Liver (tissue), 9 donors: ENCODE results near the gene VIPR2. TPM values are rescaled to one million over a fixed set of nuclear protein-coding genes. Genes with fewer than 3 reads are reported as not detected.

ENCODE experiments used
- DNase-seq: peaks from one replicate; pipeline ENCODE4 v3.0.0-alpha.2; 2017; ENCODE audit warnings: low spot score
- H3K27ac ChIP-seq, 2 donors: one replicate each; pipeline ENCODE4 v1.7.0; 2013; ENCODE audit warnings: inconsistent platforms in 2 of 2, low read length in 2 of 2, control low read depth in 1 of 2, low read depth in 1 of 2, mild to moderate bottlenecking in 1 of 2
- H3K27me3 ChIP-seq, 4 donors: one replicate each; pipeline versions ENCODE4 v1.6.1 to v1.7.0; 2013; ENCODE audit warnings: low read length in 3 of 4, inconsistent platforms in 1 of 4, mild to moderate bottlenecking in 1 of 4, moderate library complexity in 1 of 4; ENCODE audit not compliant: control insufficient read depth in 4 of 4, insufficient read depth in 4 of 4
- H3K36me3 ChIP-seq, 4 donors: one replicate each; pipeline versions ENCODE4 v1.6.1 to v1.7.0; 2013; ENCODE audit warnings: low read length in 3 of 4, mild to moderate bottlenecking in 3 of 4, low read depth in 1 of 4, moderate library complexity in 1 of 4; ENCODE audit not compliant: control insufficient read depth in 4 of 4, insufficient read depth in 3 of 4
- H3K4me1 ChIP-seq, 4 donors: one replicate each; pipeline versions ENCODE4 v1.6.1 to v1.7.0; 2013; ENCODE audit warnings: low read length in 3 of 4, mild to moderate bottlenecking in 3 of 4, moderate library complexity in 1 of 4; ENCODE audit not compliant: control insufficient read depth in 4 of 4, insufficient read depth in 4 of 4
- H3K4me3 ChIP-seq, 3 donors: one replicate each; pipeline versions ENCODE4 v1.6.1 to v1.7.0; 2013; ENCODE audit warnings: low read length in 3 of 3, control low read depth in 1 of 3, low read depth in 1 of 3, mild to moderate bottlenecking in 1 of 3
- H3K9ac ChIP-seq, 2 donors: one replicate each; pipeline ENCODE4 v1.7.0; 2013; ENCODE audit warnings: low read length in 2 of 2, mild to moderate bottlenecking in 2 of 2, moderate library complexity in 2 of 2, control low read depth in 1 of 2, low read depth in 1 of 2
- H3K9me3 ChIP-seq, 4 donors: one replicate each; pipeline versions ENCODE4 v1.6.1 to v1.7.0; 2013; ENCODE audit warnings: low read length in 3 of 4; ENCODE audit not compliant: control insufficient read depth in 4 of 4
- EGR1 ChIP-seq, 2 donors: IDR thresholded peaks; 2 replicates each; pipeline ENCODE4 v1.6.1; 2016 to 2018; ENCODE audit warnings: antibody characterized with exemption in 2 of 2, low read depth in 2 of 2
- FOXA1 ChIP-seq: IDR thresholded peaks from 2 replicates; pipeline ENCODE4 v1.6.1; 2016; ENCODE audit warnings: antibody characterized with exemption
- FOXA2 ChIP-seq: IDR thresholded peaks from 2 replicates; pipeline ENCODE4 v1.6.1; 2016; ENCODE audit warnings: antibody characterized with exemption
- GABPA ChIP-seq, 2 donors: IDR thresholded peaks in 1 of 2; conservative IDR thresholded peaks in 1 of 2; 2 replicates each; pipeline ENCODE4 v1.6.1; 2016; ENCODE audit warnings: antibody characterized with exemption in 2 of 2, mild to moderate bottlenecking in 1 of 2, moderate library complexity in 1 of 2
- HNF4A ChIP-seq, 2 donors: conservative IDR thresholded peaks; 2 replicates each; pipeline ENCODE4 v1.6.1; 2016; ENCODE audit warnings: antibody characterized with exemption in 2 of 2, mild to moderate bottlenecking in 2 of 2
- HNF4G ChIP-seq: IDR thresholded peaks from 2 replicates; pipeline ENCODE4 v1.6.1; 2016; ENCODE audit warnings: antibody characterized with exemption
- JUND ChIP-seq, 2 donors: IDR thresholded peaks; 2 replicates each; pipeline ENCODE4 v1.6.1; 2016; ENCODE audit warnings: antibody characterized with exemption in 2 of 2
- NR2F2 ChIP-seq: IDR thresholded peaks from 2 replicates; pipeline ENCODE4 v1.6.1; 2016; ENCODE audit warnings: antibody characterized with exemption
- RAD21 ChIP-seq, 2 donors: IDR thresholded peaks; 2 replicates each; pipeline ENCODE4 v1.6.1; 2016; ENCODE audit warnings: antibody characterized with exemption in 2 of 2, mild to moderate bottlenecking in 2 of 2
- RXRA ChIP-seq, 2 donors: IDR thresholded peaks; 2 replicates each; pipeline ENCODE4 v1.6.1; 2017 to 2018; ENCODE audit warnings: antibody characterized with exemption in 2 of 2, mild to moderate bottlenecking in 1 of 2
- SP1 ChIP-seq: IDR thresholded peaks from 2 replicates; pipeline ENCODE4 v1.6.1; 2018; ENCODE audit warnings: antibody characterized with exemption, mild to moderate bottlenecking
- TAF1 ChIP-seq: conservative IDR thresholded peaks from 2 replicates; pipeline ENCODE4 v1.6.1; 2016; ENCODE audit warnings: antibody characterized with exemption, mild to moderate bottlenecking
- YY1 ChIP-seq: IDR thresholded peaks from 2 replicates; pipeline ENCODE4 v1.6.1; 2016; ENCODE audit warnings: antibody characterized with exemption, mild to moderate bottlenecking
- WGBS: extraction: QIAGEN DNeasy Blood & Tissue Kit; methylation state at CpG from one replicate; pipeline ENCODE4 v1.1.7; 2013; 5-methylcytosine and 5-hydroxymethylcytosine counted together
- polyA plus RNA-seq, 2 donors: library from polyadenylated mRNA; stranded (reverse) in 1 of 2; unstranded in 1 of 2; fragments of 200-250 nt in 1 of 2; fragments of >200 nt in 1 of 2; fragmentation: Nextera tagmentation in 1 of 2; extraction: Ambion mirVana in 1 of 2; gene quantifications; one replicate each; pipeline versions ENCODE4 v1.2.1 to v1.2.3, GENCODE V29; 2013 to 2015
- total RNA-seq, 2 donors: library from RNA; depleted of rRNA; stranded (reverse); fragments of >200 nt; gene quantifications; one replicate each; pipeline ENCODE4 v1.2.3, GENCODE V29; 2014
- TF ChIP-seq, protein P1 (sequence below): fragments of 150-350 bp; IDR thresholded peaks from 2 replicates; pipeline ENCODE4 v1.5.1; 2017; ENCODE audit warnings: improper control_type of control experiment, low read depth, low read length; ENCODE audit not compliant: missing input control
- TF ChIP-seq, protein P2 (sequence below): IDR thresholded peaks from 2 replicates; pipeline ENCODE4 v1.6.1; 2016; ENCODE audit warnings: antibody characterized with exemption
- TF ChIP-seq, protein P3 (sequence below): IDR thresholded peaks from 2 replicates; pipeline ENCODE4 v1.6.1; 2016; ENCODE audit warnings: antibody characterized with exemption
- TF ChIP-seq, protein P4 (sequence below): IDR thresholded peaks from 2 replicates; pipeline ENCODE4 v1.6.1; 2016; ENCODE audit warnings: antibody characterized with exemption, mild to moderate bottlenecking
- TF ChIP-seq, protein P5 (sequence below): IDR thresholded peaks from 2 replicates; pipeline ENCODE4 v1.6.1; 2016; ENCODE audit warnings: antibody characterized with exemption
- donor health status: healthy.
- donor health status: healthy.
- donor health status: healthy.
- donor health status: healthy.
- donor health status: healthy.

VIPR2 gene
- total and polyA plus RNA-seq, 4 donors = 0.05 to 0.17 (median 0.10) TPM; not detected in 1

DNA sequence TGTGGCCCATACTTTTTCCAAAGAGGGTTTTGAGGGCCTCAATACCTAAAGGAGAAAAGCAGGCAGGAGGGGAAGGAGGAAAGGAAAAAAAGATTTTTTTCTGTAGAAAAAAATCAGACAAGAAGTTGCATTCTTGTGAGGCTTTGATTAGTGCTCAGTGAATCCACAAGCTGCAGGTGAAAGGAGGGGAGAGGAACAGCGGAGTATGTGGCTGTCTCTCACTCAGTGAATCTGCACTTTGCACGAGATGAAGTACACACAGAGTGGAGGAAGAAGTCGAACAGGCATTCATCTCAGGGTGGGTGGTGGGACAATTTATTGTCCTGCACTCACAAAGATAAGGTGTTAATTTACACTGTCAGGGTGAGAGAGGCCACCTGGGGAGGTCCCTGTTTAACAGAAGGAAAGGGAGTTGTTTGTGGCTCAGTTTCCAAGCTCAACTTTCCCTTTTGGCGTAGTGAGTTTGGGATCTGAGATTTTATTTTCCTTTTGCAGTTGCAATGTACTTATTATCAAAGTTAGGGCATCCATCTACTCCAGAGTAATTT, 49.0 kb upstream of the VIPR2 start:
- TF ChIP-seq EGR1 (IDR thresholded peaks at IDR 0.05; ENCODE audit: low read depth in 2 of 2) = no peak
- no peak for TF ChIP-seq RAD21 (IDR thresholded peaks at IDR 0.05)
- TF ChIP-seq TAF1 = no peak
- TF ChIP-seq FOXA1 = no peak
- TF ChIP-seq SP1 = no peak
- no peak for TF ChIP-seq GABPA (IDR thresholded peaks at IDR 0.05 in 1 of 2, conservative IDR thresholded peaks at IDR 0.05 in 1 of 2)
- TF ChIP-seq JUND (IDR thresholded peaks at IDR 0.05) = no peak
- TF ChIP-seq, protein P1, sequence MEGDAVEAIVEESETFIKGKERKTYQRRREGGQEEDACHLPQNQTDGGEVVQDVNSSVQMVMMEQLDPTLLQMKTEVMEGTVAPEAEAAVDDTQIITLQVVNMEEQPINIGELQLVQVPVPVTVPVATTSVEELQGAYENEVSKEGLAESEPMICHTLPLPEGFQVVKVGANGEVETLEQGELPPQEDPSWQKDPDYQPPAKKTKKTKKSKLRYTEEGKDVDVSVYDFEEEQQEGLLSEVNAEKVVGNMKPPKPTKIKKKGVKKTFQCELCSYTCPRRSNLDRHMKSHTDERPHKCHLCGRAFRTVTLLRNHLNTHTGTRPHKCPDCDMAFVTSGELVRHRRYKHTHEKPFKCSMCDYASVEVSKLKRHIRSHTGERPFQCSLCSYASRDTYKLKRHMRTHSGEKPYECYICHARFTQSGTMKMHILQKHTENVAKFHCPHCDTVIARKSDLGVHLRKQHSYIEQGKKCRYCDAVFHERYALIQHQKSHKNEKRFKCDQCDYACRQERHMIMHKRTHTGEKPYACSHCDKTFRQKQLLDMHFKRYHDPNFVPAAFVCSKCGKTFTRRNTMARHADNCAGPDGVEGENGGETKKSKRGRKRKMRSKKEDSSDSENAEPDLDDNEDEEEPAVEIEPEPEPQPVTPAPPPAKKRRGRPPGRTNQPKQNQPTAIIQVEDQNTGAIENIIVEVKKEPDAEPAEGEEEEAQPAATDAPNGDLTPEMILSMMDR = no peak
- TF ChIP-seq, protein P2, sequence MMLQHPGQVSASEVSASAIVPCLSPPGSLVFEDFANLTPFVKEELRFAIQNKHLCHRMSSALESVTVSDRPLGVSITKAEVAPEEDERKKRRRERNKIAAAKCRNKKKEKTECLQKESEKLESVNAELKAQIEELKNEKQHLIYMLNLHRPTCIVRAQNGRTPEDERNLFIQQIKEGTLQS = no peak
- 56% methylated on average over 4 of the region's 4 CpGs for WGBS
- H3K9me3 ChIP-seq = no peaks in the 10 kb centered on the region
- no peak overlapping the region for H3K9ac ChIP-seq
- H3K36me3 ChIP-seq = no peaks in the 10 kb centered on the region
- no peaks in the 10 kb centered on the region for H3K27me3 ChIP-seq
- DNase-seq = no peak
- H3K4me1 ChIP-seq = peaks cover 0 to 3% (median 0%) of the 10 kb centered on the region in 4 donors
- H3K27ac ChIP-seq = no peak overlapping the region
- H3K4me3 ChIP-seq = no peak overlapping the region

DNA sequence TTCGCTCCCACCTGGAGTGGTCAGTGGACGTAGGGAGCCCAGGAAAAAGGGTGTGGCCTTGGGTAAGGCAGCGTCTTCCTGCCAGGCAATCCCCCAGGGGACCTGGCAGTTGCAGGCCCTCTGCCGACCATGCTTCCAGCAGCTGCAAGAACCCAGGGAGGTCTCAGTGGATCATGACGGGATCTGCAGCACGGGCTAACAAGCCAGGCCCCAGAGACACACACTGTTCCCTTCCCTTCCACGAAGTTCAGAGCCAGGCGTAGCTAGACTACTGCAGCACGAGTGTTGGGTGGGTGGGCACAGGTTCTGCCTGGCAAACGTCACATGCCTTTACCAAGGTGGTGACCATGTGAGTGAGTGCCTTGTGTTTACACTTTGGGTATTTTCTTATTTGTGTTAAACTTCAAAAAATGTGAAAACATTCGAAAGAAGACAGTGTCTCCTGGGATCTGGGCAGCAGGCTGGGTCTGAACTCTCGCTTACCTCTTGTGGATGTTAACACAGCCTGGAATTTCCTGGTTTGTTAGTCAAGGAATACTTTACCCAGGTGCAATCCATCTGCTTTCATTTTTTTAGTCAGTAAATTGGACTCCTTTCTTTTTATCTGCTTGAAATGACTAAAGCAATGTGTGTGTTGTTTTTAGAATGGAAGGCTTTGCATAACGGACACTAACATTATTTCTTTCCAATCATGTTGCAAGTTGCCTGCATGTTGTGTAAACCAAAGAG, 48.2 kb upstream of the VIPR2 start:
- DNase-seq = no peak
- H3K27me3 ChIP-seq = no peaks in the 10 kb centered on the region
- WGBS = 78% methylated on average over 13 of the region's 13 CpGs
- H3K9ac ChIP-seq = no peak overlapping the region
- H3K9me3 ChIP-seq = no peaks in the 10 kb centered on the region
- TF ChIP-seq RXRA (IDR thresholded peaks at IDR 0.05) = no peak
- no peak for TF ChIP-seq JUND (IDR thresholded peaks at IDR 0.05)
- TF ChIP-seq HNF4A (conservative IDR thresholded peaks at IDR 0.05) = no peak
- TF ChIP-seq, protein P3, sequence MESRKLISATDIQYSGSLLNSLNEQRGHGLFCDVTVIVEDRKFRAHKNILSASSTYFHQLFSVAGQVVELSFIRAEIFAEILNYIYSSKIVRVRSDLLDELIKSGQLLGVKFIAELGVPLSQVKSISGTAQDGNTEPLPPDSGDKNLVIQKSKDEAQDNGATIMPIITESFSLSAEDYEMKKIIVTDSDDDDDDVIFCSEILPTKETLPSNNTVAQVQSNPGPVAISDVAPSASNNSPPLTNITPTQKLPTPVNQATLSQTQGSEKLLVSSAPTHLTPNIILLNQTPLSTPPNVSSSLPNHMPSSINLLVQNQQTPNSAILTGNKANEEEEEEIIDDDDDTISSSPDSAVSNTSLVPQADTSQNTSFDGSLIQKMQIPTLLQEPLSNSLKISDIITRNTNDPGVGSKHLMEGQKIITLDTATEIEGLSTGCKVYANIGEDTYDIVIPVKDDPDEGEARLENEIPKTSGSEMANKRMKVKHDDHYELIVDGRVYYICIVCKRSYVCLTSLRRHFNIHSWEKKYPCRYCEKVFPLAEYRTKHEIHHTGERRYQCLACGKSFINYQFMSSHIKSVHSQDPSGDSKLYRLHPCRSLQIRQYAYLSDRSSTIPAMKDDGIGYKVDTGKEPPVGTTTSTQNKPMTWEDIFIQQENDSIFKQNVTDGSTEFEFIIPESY = no peak
- no peak for TF ChIP-seq NR2F2
- no peak for TF ChIP-seq GABPA (IDR thresholded peaks at IDR 0.05 in 1 of 2, conservative IDR thresholded peaks at IDR 0.05 in 1 of 2)
- TF ChIP-seq TAF1 = no peak
- TF ChIP-seq, protein P4, sequence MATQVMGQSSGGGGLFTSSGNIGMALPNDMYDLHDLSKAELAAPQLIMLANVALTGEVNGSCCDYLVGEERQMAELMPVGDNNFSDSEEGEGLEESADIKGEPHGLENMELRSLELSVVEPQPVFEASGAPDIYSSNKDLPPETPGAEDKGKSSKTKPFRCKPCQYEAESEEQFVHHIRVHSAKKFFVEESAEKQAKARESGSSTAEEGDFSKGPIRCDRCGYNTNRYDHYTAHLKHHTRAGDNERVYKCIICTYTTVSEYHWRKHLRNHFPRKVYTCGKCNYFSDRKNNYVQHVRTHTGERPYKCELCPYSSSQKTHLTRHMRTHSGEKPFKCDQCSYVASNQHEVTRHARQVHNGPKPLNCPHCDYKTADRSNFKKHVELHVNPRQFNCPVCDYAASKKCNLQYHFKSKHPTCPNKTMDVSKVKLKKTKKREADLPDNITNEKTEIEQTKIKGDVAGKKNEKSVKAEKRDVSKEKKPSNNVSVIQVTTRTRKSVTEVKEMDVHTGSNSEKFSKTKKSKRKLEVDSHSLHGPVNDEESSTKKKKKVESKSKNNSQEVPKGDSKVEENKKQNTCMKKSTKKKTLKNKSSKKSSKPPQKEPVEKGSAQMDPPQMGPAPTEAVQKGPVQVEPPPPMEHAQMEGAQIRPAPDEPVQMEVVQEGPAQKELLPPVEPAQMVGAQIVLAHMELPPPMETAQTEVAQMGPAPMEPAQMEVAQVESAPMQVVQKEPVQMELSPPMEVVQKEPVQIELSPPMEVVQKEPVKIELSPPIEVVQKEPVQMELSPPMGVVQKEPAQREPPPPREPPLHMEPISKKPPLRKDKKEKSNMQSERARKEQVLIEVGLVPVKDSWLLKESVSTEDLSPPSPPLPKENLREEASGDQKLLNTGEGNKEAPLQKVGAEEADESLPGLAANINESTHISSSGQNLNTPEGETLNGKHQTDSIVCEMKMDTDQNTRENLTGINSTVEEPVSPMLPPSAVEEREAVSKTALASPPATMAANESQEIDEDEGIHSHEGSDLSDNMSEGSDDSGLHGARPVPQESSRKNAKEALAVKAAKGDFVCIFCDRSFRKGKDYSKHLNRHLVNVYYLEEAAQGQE = no peak
- TF ChIP-seq, protein P1 = no peak
- TF ChIP-seq, protein P2 = no peak
- TF ChIP-seq EGR1 (IDR thresholded peaks at IDR 0.05; ENCODE audit: low read depth in 2 of 2) = no peak
- TF ChIP-seq FOXA1 = no peak
- no peak for TF ChIP-seq YY1
- TF ChIP-seq, protein P5, sequence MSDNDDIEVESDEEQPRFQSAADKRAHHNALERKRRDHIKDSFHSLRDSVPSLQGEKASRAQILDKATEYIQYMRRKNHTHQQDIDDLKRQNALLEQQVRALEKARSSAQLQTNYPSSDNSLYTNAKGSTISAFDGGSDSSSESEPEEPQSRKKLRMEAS = no peak
- no peak for TF ChIP-seq HNF4G
- TF ChIP-seq FOXA2 = no peak
- no peak for TF ChIP-seq SP1
- TF ChIP-seq RAD21 (IDR thresholded peaks at IDR 0.05) = no peak
- H3K36me3 ChIP-seq = no peaks in the 10 kb centered on the region
- peaks cover 0 to 3% (median 0%) of the 10 kb centered on the region in 4 donors for H3K4me1 ChIP-seq
- no peak overlapping the region for H3K4me3 ChIP-seq
- H3K27ac ChIP-seq = no peak overlapping the region
